DMS114 treated with DMSO at 0.1 percent for 48 hours (cell line): Measurements from ENCODE around the gene SULT1C3.

ENCODE experiments used
- DNase-seq: peaks from one replicate; lab custom pipeline; 2025; ENCODE audit not compliant: unreplicated experiment; lab: John Stamatoyannopoulos, UW

SULT1C3 gene

DNA sequence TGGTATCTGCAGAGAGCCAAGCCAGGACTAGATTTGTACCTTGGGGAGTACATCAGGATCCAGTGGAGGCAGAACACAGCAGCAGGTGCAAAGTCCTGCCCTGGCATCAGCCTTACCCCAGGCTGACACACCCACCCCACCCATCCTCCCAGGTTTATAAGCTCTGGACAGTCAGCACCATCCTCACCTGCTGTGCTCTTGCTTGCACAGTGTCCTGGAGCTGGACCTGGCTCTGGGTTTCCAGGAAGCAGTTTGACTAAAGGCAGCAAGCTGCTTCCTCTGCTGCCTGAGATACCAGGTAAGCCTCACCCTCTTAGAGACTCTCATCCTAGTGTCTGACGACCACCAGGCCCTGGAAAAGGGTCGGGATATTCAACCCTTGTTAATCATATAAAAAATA, at the start of gene SULT1C3:
Gene SULT1C3 (plus strand): TSS at position 183 of the 400 bp plus-strand sequence. CDS start 7,227 bp downstream, outside the sequence.
- no peak for DNase-seq

DNA sequence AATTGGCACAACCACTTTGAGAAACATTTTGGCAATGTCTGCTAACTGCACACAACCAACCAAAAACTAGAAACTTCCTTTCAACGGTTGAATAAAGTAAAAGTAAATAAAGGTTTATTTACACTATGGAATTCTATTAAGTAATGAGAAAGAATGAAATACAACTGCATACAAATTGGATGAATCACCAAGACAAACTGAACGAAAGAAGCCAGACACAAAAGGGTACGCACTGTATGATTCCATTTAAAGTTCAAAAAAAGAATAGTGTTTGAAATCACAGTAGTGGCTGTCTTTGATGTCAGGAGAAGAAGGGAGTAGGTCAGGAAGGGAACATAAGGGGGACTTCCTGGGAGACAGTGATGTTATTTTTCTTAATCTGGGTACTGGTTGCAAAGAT, 46.5 kb upstream of the SULT1C3 start:
- DNase-seq: no peak

DNA sequence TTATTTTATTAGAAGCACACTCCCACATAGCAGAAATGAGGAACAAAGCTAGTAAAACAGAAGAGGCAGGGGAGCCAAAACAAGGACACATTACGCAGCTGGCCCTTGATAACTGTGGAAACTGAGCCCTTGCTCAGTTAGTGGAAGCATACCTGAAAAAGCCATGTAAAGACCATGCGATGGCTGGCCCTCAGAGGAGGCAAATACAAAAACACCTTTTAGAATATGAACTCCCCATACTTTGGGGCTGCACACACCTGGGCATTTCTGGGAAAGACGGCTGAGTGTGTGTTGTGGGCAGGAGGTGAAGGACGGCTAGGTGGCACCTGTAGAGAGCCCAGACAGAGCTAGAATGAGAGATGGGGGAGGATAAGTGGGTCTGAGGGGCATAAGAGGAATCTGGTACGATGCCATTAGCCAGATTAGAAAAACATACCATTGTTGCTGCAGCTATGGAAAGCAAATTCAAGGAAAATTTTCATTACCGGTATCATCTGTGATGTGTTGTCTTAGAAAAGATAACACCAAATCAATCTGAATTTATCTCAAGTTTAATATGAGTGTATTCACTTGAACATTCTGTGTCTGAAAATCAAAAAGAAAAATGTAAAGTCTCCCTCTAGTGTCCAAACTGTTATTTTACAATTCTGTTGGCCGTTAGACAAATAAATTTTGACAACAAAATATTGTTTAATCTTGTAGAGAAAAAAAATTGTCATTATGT, 45.2 kb upstream of the SULT1C3 start:
- DNase-seq: peak; percentile 11

DNA sequence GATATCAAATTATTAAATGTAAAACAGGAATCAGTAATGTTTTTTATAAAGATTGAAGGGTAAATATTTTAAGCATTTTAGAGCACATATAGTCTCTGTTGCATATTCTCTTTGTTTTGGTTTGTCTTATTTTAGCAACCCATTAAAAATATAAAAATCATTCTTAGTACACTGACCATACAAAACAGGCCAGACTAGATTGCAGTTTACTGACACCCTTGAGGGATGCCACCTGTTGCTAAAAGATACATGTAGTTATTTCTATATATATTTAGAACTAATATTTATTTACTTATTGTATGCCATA, 44.7 kb upstream of the SULT1C3 start:
- no peak for DNase-seq

DNA sequence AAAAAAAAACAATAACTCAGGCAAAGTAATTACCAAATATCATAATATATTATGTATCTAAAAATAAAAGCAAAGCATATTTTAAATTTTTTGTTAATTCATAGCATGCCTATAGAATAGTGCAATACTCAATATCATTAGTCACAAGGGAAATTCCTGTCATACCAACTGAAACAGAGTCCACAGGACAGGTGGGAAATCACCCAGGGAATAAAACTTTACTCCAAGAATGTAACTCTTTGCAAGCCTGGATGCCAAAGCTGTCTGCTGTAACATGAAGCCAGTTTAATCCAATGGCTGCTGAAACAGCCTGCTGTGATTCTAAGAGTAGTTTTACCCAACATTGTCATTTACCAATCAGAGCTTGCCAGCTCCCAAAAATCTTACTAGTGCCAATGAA, 40.0 kb upstream of the SULT1C3 start:
- no peak for DNase-seq

DNA sequence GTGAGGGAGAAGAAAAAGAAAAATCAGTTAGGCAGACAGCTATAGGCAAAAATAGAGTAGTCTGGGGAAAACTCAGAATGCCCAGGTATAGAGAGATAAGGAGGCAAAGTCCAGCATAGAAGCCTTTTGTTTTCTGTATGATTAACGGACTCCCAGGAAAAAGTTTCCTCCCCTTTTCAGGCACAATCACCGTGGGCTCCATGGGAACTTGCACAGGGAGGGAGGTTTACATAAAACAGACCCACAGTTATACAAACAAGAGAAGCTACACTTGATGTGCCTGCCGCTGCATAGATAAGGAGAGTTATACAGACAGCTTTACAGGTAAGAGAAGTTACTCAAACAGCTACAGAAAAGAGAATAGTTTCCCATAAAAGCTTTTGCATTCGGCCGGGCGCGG, 39.2 kb upstream of the SULT1C3 start:
- DNase-seq: no peak

DNA sequence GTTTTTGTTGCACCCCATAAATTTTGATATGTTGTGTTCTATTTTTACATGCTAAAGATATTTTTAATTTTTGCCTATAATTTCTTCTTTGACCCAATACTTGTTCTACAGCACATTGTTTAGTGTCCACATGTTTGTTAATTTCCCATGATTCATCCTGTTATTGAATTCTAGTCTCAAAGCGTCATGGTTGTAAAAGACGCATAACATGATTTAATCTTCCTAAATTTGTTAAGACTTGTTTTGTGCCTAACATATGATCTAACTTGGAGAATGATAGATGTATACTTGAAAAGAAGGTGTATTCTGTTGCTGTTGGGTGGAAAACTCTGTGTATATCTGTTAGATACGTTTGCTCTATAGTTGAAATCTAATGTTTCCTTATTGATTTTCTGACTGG, 27.1 kb upstream of the SULT1C3 start:
- DNase-seq: no peak

DNA sequence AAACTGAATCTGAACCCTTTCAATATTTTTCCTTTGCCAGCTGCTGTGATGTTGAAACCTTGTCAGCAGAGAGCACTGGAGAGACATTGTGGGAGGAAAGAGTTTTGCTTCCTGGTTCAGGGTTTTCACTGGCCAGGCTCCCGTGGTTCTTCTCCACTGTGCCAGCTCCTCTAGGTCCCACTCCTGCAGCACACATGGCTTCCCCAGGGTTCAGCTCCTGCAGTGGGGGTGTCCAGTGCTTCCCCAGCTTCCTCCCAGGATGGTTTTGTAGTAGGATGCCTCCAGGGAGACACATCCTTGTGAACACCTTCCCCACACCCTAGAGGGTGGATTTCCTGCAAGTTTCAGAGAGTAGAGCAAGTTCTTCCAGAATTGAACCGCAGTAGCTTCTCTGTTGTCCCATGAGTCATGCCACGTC, 24.0 kb upstream of the SULT1C3 start:
- peak; percentile 9 for DNase-seq

DNA sequence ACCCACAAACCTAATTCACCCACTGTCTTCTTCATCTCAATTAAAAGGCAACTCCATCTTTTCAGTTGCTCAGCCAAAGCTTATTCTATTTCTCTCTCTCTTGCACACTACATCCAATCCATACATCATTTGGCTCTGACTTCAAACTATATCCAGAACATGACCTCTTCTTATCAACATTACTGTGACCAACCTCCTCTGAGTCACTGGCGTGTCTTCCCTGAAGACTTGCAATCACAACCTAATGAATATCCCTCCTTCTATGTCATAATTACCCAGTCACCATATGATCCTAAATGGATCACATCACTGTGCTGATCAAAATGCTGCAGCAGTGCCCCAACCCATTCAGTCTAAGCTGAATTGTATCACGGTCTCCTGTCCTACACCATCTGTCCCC, 22.6 kb upstream of the SULT1C3 start:
- no peak for DNase-seq

DNA sequence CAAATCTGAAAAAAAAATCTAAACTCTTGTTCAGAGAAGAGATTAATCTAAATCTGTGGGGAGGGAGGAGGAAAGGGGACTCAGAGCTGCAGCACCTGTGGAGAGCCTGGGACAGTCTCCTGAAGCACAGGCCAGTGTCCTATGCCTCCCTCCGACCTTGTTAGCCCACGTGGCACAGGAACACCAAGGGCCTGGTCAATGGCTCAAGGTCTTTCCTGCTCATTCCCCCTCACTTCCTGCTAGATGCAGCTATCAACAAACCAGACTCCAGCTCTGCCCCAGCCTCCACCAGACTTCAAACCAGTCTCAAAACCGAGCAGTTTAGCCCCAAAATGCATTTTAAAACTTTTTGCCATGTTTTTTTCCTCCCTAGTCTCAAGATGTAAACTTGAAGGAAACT, 20.1 kb upstream of the SULT1C3 start:
- DNase-seq: no peak

DNA sequence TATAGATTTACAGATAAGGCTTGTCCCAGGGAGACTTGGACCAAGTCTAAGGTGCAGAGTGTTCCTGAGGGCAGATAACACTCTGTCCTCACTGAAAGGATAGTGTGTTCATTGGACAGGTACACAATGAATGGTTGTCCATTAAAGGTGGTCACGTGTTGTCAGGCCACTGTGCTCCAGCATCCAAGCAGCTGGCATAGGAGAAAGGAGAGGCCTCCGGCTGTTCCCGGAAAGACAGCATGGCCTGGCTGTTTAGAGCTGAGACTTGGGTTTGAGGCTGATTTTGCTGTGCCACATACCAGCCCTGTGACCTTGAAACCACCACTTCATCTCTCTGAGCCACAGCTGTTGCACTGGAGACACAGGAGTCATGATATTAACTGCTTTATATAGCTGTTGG, 19.6 kb upstream of the SULT1C3 start:
- DNase-seq: no peak

DNA sequence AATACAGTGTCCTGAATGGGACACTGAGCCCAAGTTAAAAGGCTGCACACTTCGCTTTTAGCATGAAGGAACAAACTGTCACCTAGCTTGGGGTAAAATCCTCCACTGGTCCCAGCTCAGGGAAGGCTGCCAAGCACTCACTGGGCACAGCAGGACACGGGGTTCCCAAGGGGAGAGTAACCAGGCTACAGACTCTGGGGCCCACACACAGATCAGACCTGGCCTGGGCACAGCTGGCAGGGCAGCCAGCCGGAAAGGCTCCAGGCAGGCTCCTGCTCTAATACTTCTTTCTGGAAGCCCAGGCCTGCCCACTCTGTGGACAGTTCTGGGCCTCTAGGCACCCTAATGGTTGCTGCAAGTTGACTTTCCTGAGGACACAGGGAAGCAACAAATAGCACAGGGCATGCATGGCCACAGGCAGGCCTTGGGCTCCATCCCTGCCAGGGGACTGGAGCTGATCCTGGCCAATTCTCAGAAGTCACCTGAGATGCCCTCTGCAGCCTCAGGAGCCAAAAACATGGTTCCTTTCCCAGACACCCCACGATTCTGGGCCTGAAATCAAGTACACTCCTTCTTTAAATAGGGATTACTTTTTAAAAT, 18.7 kb upstream of the SULT1C3 start:
- DNase-seq: no peak

DNA sequence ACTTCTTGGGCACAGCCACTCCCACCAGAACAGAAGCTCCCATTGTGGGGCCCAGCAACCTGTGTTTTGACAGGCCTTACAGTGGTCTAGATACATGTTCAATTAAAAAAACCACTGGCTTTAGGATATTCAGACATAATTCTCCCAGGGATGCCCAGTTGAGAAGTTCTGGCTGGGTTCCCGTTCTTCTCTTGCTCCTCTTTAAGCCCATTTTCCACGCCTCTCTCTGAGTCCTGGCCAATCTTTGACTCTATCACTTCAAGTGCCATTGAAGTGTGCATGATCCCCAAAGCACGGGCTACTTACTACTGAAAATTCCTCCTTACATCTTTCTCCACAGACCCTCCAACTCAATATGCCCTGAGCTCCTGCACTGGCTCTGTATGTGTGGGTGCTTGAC, 17.5 kb upstream of the SULT1C3 start:
- no peak for DNase-seq

DNA sequence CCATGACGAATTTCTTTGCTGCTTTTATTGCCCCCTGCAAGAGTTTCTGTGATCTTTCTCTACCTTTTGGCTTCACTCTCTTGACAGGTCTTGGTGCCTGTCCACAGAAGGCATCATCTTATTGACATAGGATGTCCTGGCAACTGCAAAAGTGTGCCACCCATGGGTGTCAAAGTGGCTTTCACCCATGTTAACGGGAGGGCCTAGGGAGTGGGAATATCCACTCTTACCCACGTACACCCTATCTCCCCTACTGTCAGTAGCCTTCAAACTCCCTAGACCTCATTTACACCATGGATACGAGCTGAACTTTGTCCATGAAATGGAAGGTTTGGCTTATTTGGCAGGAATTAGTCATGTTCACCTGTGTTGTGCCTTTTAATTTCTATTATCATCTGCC, 16.2 kb upstream of the SULT1C3 start:
- no peak for DNase-seq

DNA sequence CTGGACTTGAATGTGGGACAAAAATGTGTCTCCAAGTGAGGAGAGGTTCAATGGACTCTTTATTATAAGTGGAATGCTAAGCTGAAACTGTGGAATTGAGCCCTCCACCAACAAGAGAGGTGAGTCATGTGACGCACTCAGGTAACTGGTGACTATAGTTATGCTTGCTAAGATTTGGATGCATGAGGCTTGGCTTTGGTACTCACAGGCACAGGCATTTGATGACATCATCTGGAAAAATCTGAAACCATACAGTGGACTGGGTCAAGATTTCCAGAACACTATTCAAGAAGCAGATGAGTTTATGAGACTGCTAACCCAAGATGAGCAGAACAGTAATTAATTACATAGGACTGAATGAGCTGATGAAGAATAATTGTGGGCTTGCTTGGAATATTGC, 15.7 kb upstream of the SULT1C3 start:
- no peak for DNase-seq

DNA sequence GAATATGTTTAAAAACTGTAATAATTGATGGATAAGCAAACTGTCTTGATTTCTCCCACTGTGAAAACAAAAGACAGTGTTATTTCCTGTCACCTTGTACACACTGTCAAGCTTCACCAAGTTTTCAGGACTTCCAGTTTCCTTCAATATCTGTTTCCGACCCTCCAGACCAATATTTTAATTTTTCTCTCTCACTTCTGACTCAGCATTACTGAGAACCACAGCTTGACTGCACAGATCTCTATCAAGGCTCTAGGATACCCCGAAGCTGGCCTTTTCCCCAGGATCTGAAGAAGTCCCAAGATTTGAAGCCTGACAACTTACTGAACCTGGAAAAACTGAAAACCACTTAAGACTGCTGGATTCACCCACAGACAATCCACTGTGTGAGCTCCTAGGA, 13.2 kb upstream of the SULT1C3 start:
- DNase-seq: no peak

DNA sequence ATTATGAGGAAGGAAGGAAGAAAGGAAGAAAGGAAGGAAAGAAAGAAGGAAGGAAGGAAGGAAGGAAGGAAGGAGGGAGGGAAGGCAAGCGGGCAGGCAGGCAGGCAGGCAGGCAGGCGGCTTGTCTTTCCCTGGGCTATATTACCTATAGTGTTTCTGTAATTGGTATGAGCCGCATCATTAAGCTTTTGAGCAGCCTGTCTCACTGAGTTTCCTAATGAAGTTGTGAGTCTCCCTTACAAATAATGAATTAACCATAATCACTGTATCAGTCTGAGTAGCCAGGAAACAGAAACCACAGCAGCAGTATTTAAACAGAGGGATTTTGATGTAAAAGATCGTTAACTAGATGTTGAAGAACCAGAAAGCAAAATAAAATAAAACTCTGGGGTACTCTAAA, 11.8 kb upstream of the SULT1C3 start:
- DNase-seq: no peak

DNA sequence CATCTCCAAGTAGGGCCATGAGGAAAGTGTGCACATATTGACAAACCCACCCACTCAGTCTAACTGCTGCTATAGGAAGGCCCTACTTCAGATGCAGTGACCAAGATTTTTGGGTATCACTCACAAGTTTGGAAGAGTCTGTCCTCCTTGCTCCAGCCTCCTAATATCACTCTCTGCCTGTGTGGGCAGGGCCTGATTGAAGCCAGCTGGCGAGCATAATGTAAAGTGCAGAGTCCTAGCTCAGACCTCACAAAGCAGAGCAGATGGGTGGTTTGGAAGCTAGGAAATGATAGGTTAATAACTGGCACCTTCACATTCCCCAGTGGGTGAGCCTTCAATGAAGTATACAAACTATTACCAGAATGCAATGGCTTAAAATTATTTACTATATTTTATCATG, 11.2 kb upstream of the SULT1C3 start:
- no peak for DNase-seq

DNA sequence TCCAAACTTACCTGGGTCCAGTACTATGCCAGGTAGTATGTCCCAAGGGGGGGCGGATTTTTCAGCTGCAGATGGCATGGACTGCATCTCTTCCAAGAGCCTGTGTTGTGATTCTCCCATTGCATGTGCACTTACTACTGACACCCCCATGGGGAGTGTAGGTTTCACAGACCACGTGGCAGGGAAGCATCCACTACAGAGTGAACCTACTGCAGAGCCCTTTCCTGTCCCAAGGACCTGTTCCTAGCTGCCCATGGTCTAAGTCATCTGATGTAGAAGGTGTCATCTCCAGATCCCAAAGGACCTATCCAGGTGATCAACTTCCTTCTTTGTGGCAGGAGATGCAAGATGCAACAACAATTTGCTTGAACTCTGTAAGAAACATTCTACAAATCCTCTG, 9.9 kb upstream of the SULT1C3 start:
- no peak for DNase-seq

DNA sequence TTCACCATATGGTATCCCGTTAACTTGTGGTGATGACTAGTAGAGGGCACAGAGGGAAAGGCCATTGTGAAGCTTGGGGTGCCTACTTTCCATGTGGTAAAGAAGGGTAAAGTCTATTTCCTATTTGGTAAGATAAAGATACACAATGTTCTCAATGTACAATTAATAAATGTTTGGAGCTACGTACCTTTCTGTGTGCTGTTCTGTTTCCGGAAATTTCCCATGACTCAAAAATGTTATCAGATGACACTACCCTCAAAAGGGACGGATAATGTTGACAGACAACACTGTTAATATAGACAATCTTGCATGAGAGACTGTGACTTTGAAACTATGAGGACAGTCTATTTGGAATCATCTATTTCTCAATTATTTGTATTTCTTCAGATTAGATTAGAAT, 4.2 kb upstream of the SULT1C3 start:
- DNase-seq: no peak

DNA sequence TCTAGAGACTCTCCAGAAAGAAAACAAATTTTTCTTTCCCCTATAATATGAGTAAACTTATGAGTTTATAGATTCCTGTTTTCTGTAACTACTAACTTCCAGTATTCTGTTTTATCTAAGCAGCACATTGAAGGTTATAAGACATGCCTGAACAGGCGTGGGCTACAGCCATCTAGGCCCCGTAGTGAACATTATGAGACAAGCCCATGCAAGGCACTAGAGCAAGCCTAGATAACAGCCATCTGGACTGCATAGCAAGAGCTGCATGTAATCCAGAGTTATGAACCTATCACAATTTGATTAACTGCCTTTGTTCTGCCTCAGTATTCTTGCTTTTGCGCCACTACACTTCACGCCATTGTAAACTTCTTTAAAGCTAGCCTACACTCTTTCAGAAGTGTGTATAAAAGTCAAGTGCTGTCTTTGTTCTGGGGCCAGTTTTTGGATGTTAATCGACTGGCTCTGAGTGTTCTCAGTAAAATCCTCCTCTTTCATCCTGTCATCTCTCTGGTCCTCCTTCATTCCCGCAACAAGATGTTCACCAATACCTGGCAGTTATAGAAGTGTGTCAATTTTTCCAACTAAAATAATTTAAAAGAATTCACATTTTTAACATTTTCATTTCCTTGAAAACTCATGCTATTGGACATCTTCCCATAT, 3.0 kb upstream of the SULT1C3 start:
- DNase-seq: no peak

DNA sequence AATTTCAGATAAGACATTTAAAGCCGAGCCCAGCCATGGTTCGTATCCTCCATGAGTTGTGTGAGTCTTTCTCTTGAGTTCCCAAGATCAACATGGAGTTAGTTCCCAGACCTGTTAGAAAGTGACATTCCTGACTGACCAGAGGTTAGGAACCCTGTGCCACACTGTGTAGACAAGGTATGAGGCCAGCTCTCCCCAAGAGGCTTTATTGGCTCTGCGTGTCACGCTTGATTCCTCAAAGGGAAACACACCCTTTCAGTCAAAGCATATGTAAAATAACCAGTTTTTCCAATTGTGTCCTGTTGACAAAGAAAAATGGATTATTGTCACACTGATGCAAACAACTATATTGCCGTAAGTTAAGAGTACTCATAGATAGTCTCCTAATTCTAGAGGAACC, 1.2 kb downstream of the SULT1C3 start:
- no peak for DNase-seq

DNA sequence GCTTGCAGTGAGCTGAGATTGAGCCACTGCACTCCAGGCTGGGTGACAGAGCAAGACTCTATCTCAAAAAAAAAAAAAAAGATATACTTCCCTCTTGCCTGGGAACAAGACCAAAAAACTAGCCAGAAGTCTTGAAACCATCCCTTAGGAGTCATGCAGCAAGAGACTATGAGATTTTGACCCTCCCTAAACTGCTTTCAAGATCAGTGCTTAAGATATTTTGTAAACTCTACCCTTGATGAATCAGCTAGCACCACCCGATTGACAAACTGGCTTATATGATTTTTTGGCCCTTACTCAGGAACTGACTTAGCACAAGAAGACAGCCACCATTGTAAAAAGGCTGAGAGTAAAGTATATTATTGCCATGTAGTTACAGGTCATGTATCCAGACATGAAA, 3.8 kb downstream of the SULT1C3 start:
- DNase-seq: no peak
